HCT116 (cell line): ENCODE measurements around the gene ASGR2. TPM values are rescaled to one million over a fixed set of nuclear protein-coding genes. Genes with fewer than 3 reads are reported as not detected.

ENCODE experiments used
- ATAC-seq: fragments of 200-7000 bp; cut with Tn5 transposase; 2 replicates; pipeline ENCODE4 v1.9.1; 2020; ENCODE audit warnings: mild to moderate bottlenecking, moderate library complexity
- BruUV-seq: library from RNA; stranded (reverse); fragments of 400-500 nt; replicated peaks from 2 replicates; lab custom pipeline; 2021; lab: Mats Ljungman, UMichigan
- CTCF ChIA-PET: fragments of 300-600 bp; sonication (Branson Sonifier 250); formaldehyde crosslinking; loops from one replicate; lab custom pipeline; 2021; ENCODE audit warnings: antibody characterized with exemption; lab: Charles Lee
- POLR2A ChIA-PET: fragments of 300-600, 350-600 bp; sonication (Branson Sonifier 250); formaldehyde crosslinking; loops from one replicate; lab custom pipeline; 2021; ENCODE audit warnings: antibody characterized with exemption; lab: Charles Lee
- RAD21 ChIA-PET, 2 experiments: fragments of 300-600 bp; sonication (Branson Sonifier 250); formaldehyde crosslinking; loops; one replicate each; lab custom pipeline; 2023; ENCODE audit warnings: low total read pairs in 2 of 2; ENCODE audit not compliant: uncharacterized antibody in 2 of 2, unreplicated experiment in 2 of 2, low non-redundant PET in 1 of 2; lab: Charles Lee
- DNase-seq: peaks from one replicate; pipeline ENCODE4 v3.0.0-alpha.2; 2010; ENCODE audit warnings: low read depth, low spot score
- H2AFZ ChIP-seq: fragments of 200-600 bp; shearing (Covaris generic), sonication (generic); 2 replicates; pipeline ENCODE4 v1.6.1; 2017; ENCODE audit warnings: low read depth, mixed run types, mixed read lengths, antibody characterized with exemption, low read length; ENCODE audit not compliant: poor library complexity, severe bottlenecking
- H3K27ac ChIP-seq: 2 replicates; pipeline ENCODE4 v1.5.1; 2012; ENCODE audit warnings: low read depth, low read length
- H3K27me3 ChIP-seq: fragments of 200-600 bp; sonication (generic); 2 replicates; pipeline ENCODE4 v1.6.1; 2016; ENCODE audit warnings: mixed run types, low read length, mixed read lengths; ENCODE audit not compliant: insufficient read depth
- H3K36me3 ChIP-seq, 2 experiments: fragments of 200-500 bp in 1 of 2; fragments of 200-600 bp in 1 of 2; sonication (Bioruptor generic) in 1 of 2; sonication (generic) in 1 of 2; 2 replicates each; pipeline versions ENCODE4 v1.5.1 to v1.6.1; 2014 to 2016; ENCODE audit warnings: low read length in 2 of 2, inconsistent platforms in 1 of 2, mixed read lengths in 1 of 2, mixed run types in 1 of 2; ENCODE audit not compliant: insufficient read depth in 2 of 2, control insufficient read depth in 1 of 2
- H3K4me1 ChIP-seq, 2 experiments: fragments of 200-600 bp in 1 of 2; sonication (generic) in 1 of 2; 2 replicates each; pipeline versions ENCODE4 v1.5.1 to v1.6.1; 2012 to 2017; ENCODE audit warnings: low read length in 2 of 2, inconsistent platforms in 1 of 2, mild to moderate bottlenecking in 1 of 2, mixed read lengths in 1 of 2, mixed run types in 1 of 2, moderate library complexity in 1 of 2; ENCODE audit not compliant: insufficient read depth in 2 of 2, control insufficient read depth in 1 of 2
- H3K4me2 ChIP-seq: fragments of 200-600 bp; sonication (generic); 2 replicates; pipeline ENCODE4 v1.6.1; 2017; ENCODE audit warnings: mixed run types, low read length, mixed read lengths
- H3K4me3 ChIP-seq, 2 experiments: fragments of 200-600 bp in 1 of 2; sonication (generic) in 1 of 2; replicated peaks in 1 of 2; 2 replicates each; pipeline ENCODE4 v1.5.1; 2011 to 2016; ENCODE audit warnings: low read length in 2 of 2, control low read depth in 1 of 2, low read depth in 1 of 2, mild to moderate bottlenecking in 1 of 2, mixed read lengths in 1 of 2, mixed run types in 1 of 2
- H3K79me2 ChIP-seq: fragments of 200-600 bp; sonication (generic); 2 replicates; pipeline ENCODE4 v1.6.1; 2017; ENCODE audit warnings: mild to moderate bottlenecking, mixed run types, low read length, moderate library complexity, mixed read lengths; ENCODE audit not compliant: insufficient read depth
- H3K9ac ChIP-seq: fragments of 200-600 bp; sonication (generic); 2 replicates; pipeline ENCODE4 v1.6.1; 2016; ENCODE audit warnings: low read length, mixed read lengths
- H3K9me2 ChIP-seq: fragments of 200-600 bp; sonication (generic), shearing (Covaris generic); 2 replicates; pipeline ENCODE4 v1.6.1; 2017; ENCODE audit warnings: mixed run types, mild to moderate bottlenecking, moderate library complexity; ENCODE audit not compliant: insufficient read depth
- H3K9me3 ChIP-seq, 2 experiments: fragments of 200-500 bp in 1 of 2; fragments of 200-600 bp in 1 of 2; sonication (Bioruptor generic) in 1 of 2; sonication (generic) in 1 of 2; 2 replicates each; pipeline ENCODE4 v1.6.1; 2014 to 2017; ENCODE audit warnings: low read length in 2 of 2, mixed read lengths in 2 of 2, inconsistent platforms in 1 of 2, low read depth in 1 of 2, mild to moderate bottlenecking in 1 of 2, mixed run types in 1 of 2, moderate library complexity in 1 of 2; ENCODE audit not compliant: control insufficient read depth in 1 of 2, insufficient read depth in 1 of 2
- H4K20me1 ChIP-seq: fragments of 200-600 bp; sonication (generic), shearing (Covaris generic); 2 replicates; pipeline ENCODE4 v1.6.1; 2017; ENCODE audit warnings: mixed run types, mild to moderate bottlenecking, moderate library complexity; ENCODE audit not compliant: insufficient read depth
- ATF3 ChIP-seq: IDR thresholded peaks from 2 replicates; pipeline ENCODE4 v1.6.1; 2012
- CBX3 ChIP-seq: IDR thresholded peaks from 2 replicates; pipeline ENCODE4 v1.6.1; 2012; ENCODE audit warnings: low read depth
- CTCF ChIP-seq, 3 experiments: fragments of 200-600 bp in 1 of 3; sonication (generic) in 1 of 3; IDR thresholded peaks in 2 of 3; conservative IDR thresholded peaks in 1 of 3; 2 replicates each; pipeline ENCODE4 v1.5.1; 2012 to 2017; ENCODE audit warnings: low read depth in 2 of 3, low read length in 2 of 3, antibody characterized with exemption in 1 of 3, borderline replicate concordance in 1 of 3, control low read depth in 1 of 3, mild to moderate bottlenecking in 1 of 3, mixed read lengths in 1 of 3, mixed run types in 1 of 3, moderate library complexity in 1 of 3; ENCODE audit not compliant: insufficient read depth in 1 of 3
- EGR1 ChIP-seq: IDR thresholded peaks from 2 replicates; pipeline ENCODE4 v1.6.1; 2012; ENCODE audit warnings: low read depth
- ELF1 ChIP-seq: IDR thresholded peaks from 2 replicates; pipeline ENCODE4 v1.6.1; 2012; ENCODE audit warnings: low read depth, borderline replicate concordance
- EZH2phosphoT487 ChIP-seq: fragments of 200-600 bp; IDR thresholded peaks from 2 replicates; pipeline ENCODE4 v1.6.1; 2018; ENCODE audit warnings: antibody characterized with exemption, borderline replicate concordance
- JUND ChIP-seq: IDR thresholded peaks from 2 replicates; pipeline ENCODE4 v1.6.1; 2012
- POLR2AphosphoS5 ChIP-seq: IDR thresholded peaks from 2 replicates; pipeline ENCODE4 v1.6.1; 2011; ENCODE audit warnings: mild to moderate bottlenecking, low read depth, low read length, moderate library complexity
- REST ChIP-seq: IDR thresholded peaks from 2 replicates; pipeline ENCODE4 v1.6.1; 2012; ENCODE audit warnings: low read depth
- SIN3A ChIP-seq: IDR thresholded peaks from 2 replicates; pipeline ENCODE4 v1.6.1; 2012; ENCODE audit warnings: low read depth
- SP1 ChIP-seq: IDR thresholded peaks from 2 replicates; pipeline ENCODE4 v1.6.1; 2012; ENCODE audit warnings: low read depth
- SRF ChIP-seq: IDR thresholded peaks from 2 replicates; pipeline ENCODE4 v1.6.1; 2012; ENCODE audit warnings: low read depth
- TCF7L2 ChIP-seq: IDR thresholded peaks from 2 replicates; pipeline ENCODE4 v1.7.0; 2011; ENCODE audit warnings: borderline replicate concordance, inconsistent platforms; ENCODE audit not compliant: insufficient read depth, insufficient read length; ENCODE audit errors: extremely low read depth
- ZBTB33 ChIP-seq: IDR thresholded peaks from 2 replicates; pipeline ENCODE4 v1.6.1; 2011; ENCODE audit warnings: mild to moderate bottlenecking, low read length, moderate library complexity; ENCODE audit not compliant: insufficient replicate concordance; ENCODE audit errors: extremely low read depth
- intact Hi-C: fragments of 100-400 bp; cut with micrococcal nuclease; formaldehyde crosslinking; loops from 2 replicates; pipeline ENCODE4 v1.10.0; 2022
- total RNA-seq: library from RNA; stranded (reverse); gene quantifications from one replicate; pipeline ENCODE4 v1.2.1, GENCODE V29; 2021; ENCODE audit not compliant: unreplicated experiment

The ASGR2 gene
- total RNA-seq, 1 experiment from 2014 or later: 0.32 TPM

- Histone ChIP-seq H3K4me3 (no peak overlapping the region), H3K4me2 (no peak overlapping the region), H3K4me1 (no peaks in the 10 kb centered on the region), H3K27ac (no peak overlapping the region), H3K9me3 (no peaks in the 10 kb centered on the region), H2AFZ (no peak overlapping the region), H3K9me2 (no peaks in the 10 kb centered on the region), H3K9ac (no peak overlapping the region), H3K27me3 (no peaks in the 10 kb centered on the region), H3K79me2 (no peaks in the 10 kb centered on the region), H3K36me3 (no peaks in the 10 kb centered on the region), H4K20me1 (no peaks in the 10 kb centered on the region)
- TF ChIP-seq JUND (no peak), EGR1 (no peak), REST (no peak), CBX3 (no peak), ELF1 (no peak), CTCF (IDR thresholded peaks at IDR 0.05 in 2 of 3, conservative IDR thresholded peaks at IDR 0.05 in 1 of 3; ENCODE audit: borderline replicate concordance in 1 of 3, insufficient read depth in 1 of 3, low read depth in 2 of 3, low read length in 2 of 3) (no peak), ZBTB33 (no peak), TCF7L2 (no peak), SP1 (no peak), EZH2phosphoT487 (no peak), SRF (no peak), SIN3A (no peak), POLR2AphosphoS5 (no peak), ATF3 (no peak)
- intact Hi-C loops: no loop called here
- ChIA-PET CTCF (no interaction called here), POLR2A (no interaction called here), RAD21 (no interaction called here)
- no peak for ATAC-seq
- no peak for DNase-seq
- BruUV-seq: no TSS peak
These were observed 3.9 kb downstream of the ASGR2 start for GRCh38 chr17:7110617-7111306.
